NCI-H146 treated with DMSO at 0.1 percent for 48 hours (cell line): ENCODE measurements around the gene HMGN5.

Experiments used
- DNase-seq: peaks from one replicate; lab custom pipeline; 2025; ENCODE audit not compliant: unreplicated experiment; lab: John Stamatoyannopoulos, UW

HMGN5 gene

DNA sequence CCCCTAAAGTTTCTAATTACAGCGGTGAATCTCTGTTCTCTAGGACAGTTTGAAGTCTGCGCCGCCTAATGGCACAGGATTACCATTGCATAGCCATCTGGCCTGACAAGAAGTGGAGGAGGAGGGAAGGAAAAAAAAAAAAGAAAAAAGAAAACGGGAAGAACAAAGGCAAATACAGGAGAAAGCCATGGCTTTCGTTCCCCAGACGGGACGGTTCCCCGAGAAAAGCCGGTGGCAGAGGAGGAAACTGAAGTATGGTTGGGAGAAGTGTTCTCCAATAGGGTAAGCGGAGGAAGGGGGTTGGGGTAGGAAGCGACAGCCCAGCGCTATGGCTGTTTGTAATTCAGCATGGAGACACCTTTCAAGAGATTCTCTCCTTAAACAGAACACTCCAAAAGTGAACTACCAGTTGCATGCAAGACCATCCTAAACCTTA, 80.8 kb downstream of the HMGN5 start:
- DNase-seq, result no peak

DNA sequence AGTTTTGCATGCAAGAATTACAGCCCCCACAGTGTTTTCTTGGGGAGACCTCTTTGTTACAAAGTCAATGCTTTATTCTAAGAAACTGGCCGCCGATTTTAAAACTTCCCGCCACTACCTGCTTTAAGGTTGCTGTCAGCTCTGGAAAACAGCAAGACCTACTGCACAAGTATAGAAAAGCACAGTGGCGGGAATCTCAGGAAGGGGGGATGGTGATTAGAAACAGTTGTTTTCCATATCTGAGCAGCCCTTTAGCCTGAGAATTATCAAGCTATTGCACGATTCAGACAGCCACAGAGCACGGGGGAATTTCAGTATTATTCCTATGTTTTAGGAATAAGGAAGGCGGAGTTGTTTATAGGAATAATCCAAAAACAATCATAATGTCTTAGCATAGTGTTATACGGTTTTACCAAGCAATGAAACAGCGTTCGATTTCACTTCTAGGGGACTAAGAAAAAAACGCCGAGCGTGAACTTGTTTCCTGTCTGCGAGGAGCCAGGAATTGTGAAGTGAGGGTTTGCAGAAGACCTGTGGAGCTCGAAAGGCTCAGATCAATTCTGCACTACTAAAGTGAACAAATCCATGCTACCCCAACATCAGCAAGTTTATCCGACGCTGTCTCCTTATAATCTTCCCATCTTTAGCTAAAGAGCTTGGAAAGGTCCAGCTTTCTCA, 81.3 kb downstream of the HMGN5 start:
- no peak for DNase-seq

- DNase-seq, result no peak
These were observed 87.0 kb downstream of the HMGN5 start for GRCh38 chrX:81114757-81115156.

DNA sequence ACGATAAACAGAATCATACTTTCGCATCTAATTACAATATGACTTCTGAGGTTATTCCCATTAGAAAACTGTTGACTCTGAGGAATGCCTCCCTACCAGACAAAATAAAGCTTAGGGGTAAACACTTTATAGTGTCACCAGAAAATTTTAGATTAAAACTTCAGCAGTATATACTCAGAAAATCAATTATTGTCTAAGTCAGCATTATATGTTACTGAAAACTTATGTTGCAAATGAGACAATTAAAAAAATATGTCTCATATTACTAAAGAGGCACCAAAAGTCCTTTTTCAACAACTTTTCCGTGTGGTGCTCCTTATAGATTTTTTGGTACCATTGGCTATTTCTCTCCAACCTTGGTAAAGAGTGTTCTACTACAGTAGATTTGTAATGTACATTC, 91.4 kb downstream of the HMGN5 start:
- no peak for DNase-seq

DNA sequence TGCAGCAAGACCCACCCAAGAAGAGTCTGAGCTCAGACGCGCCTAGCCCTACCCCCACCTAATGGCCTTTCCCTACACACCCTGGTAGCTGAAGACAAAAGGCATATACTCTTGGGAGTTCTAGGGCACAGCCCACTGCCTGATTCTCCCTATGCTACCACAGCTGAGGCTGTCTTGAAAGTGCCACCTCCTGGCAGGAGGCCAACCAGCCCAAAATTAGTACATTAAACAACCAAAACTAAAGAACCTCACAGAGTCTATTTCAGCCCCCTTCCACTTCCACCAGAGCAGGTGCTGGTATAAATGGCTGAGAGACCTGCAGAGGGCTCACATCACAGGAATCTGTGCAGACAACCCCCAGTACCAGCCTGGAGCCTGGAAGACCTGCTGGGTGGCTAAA, 119.1 kb downstream of the HMGN5 start:
- no peak for DNase-seq
